Activated CD8-positive, alpha-beta T cell treated with anti-CD3 and anti-CD28 coated beads for 36 hours (primary cell): Measurements from ENCODE around the gene CNOT4. TPM values are rescaled to one million over a fixed set of nuclear protein-coding genes. Genes with fewer than 3 reads are reported as not detected.

Experiments used
- ATAC-seq: fragments of 200-7000 bp; cut with Tn5 transposase; one replicate; pipeline ENCODE4 v1.10.0; 2021; ENCODE audit warnings: mild to moderate bottlenecking, moderate library complexity
- CTCF ChIA-PET: fragments of 350-600 bp; sonication (Branson Sonifier 250); formaldehyde crosslinking; loops from one replicate; lab custom pipeline; 2021; ENCODE audit warnings: antibody characterized with exemption; lab: Charles Lee
- POLR2A ChIA-PET: fragments of 350-600 bp; sonication (Branson Sonifier 250); formaldehyde crosslinking; loops from one replicate; lab custom pipeline; 2021; ENCODE audit warnings: antibody characterized with exemption; lab: Charles Lee
- DNase-seq: peaks from one replicate; pipeline ENCODE4 v3.0.0-alpha.2; 2020
- H3K27ac Mint-ChIP-seq: one replicate; pipeline ENCODE4 v1.8.0; 2021; ENCODE audit warnings: mild to moderate bottlenecking, mixed read lengths
- H3K27me3 Mint-ChIP-seq: one replicate; pipeline ENCODE4 v1.8.0; 2021; ENCODE audit warnings: mixed read lengths
- H3K36me3 Mint-ChIP-seq: one replicate; pipeline ENCODE4 v1.8.0; 2021; ENCODE audit warnings: low read depth, mixed read lengths
- H3K4me1 Mint-ChIP-seq: one replicate; pipeline ENCODE4 v1.8.0; 2021; ENCODE audit warnings: low read depth, mixed read lengths
- H3K4me3 Mint-ChIP-seq: one replicate; pipeline ENCODE4 v1.8.0; 2021; ENCODE audit warnings: mild to moderate bottlenecking, moderate library complexity, mixed read lengths
- H3K9me3 Mint-ChIP-seq: one replicate; pipeline ENCODE4 v1.8.0; 2021; ENCODE audit warnings: mixed read lengths
- intact Hi-C: fragments of 100-400 bp; cut with micrococcal nuclease; formaldehyde crosslinking; loops from one replicate; pipeline ENCODE4 v1.10.0; 2022
- total RNA-seq, 2 experiments: library from RNA; stranded (reverse); gene quantifications; one replicate each; pipeline ENCODE4 v1.2.3, GENCODE V29; 2021
- TF ChIP-seq, protein P1 (sequence below): fragments of 200-600 bp; IDR thresholded peaks from one replicate; pipeline ENCODE4 v1.8.0; 2022; ENCODE audit warnings: antibody characterized with exemption, mild to moderate bottlenecking

CNOT4 gene
- total RNA-seq, 2 experiments from 2014 or later = 22.0 to 23.6 TPM

DNA sequence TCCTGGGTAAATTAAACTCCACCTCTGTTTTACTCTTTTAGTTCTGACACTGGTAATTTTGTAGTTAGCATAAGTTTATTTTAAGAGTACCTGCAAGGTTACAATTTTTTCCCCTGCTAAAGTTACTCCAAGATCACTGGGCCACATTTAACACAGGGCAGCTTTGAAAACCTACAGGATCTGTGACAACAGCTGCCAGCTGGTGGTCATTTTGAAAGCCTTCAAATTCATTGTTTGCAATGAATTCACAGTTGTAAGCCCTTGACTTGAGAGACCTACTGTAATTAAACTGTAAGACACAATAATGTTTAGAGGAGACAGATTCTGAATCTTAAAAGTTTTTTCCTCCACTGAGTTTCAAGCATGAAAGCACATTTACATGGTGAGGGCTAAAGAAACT is 129.6 kb downstream of the CNOT4 start:
- intact Hi-C loops = no loop called here
- H3K27me3 Mint-ChIP-seq = no peaks in the 10 kb centered on the region
- no peak for ATAC-seq
- no peaks in the 10 kb centered on the region for H3K9me3 Mint-ChIP-seq
- no peak for DNase-seq
- no peak overlapping the region for H3K27ac Mint-ChIP-seq
- ChIA-PET CTCF (interaction anchor here (0.7 kb wide), 1 partner anchor 143 kb away, joined by 3 read pairs; no protein-coding TSS in a partner anchor), POLR2A (no interaction called here)
- TF ChIP-seq, protein P1, sequence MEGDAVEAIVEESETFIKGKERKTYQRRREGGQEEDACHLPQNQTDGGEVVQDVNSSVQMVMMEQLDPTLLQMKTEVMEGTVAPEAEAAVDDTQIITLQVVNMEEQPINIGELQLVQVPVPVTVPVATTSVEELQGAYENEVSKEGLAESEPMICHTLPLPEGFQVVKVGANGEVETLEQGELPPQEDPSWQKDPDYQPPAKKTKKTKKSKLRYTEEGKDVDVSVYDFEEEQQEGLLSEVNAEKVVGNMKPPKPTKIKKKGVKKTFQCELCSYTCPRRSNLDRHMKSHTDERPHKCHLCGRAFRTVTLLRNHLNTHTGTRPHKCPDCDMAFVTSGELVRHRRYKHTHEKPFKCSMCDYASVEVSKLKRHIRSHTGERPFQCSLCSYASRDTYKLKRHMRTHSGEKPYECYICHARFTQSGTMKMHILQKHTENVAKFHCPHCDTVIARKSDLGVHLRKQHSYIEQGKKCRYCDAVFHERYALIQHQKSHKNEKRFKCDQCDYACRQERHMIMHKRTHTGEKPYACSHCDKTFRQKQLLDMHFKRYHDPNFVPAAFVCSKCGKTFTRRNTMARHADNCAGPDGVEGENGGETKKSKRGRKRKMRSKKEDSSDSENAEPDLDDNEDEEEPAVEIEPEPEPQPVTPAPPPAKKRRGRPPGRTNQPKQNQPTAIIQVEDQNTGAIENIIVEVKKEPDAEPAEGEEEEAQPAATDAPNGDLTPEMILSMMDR = no peak
- peaks cover 5% of the 10 kb centered on the region for H3K4me1 Mint-ChIP-seq
- H3K36me3 Mint-ChIP-seq = peaks cover 2% of the 10 kb centered on the region
- H3K4me3 Mint-ChIP-seq = no peak overlapping the region

DNA sequence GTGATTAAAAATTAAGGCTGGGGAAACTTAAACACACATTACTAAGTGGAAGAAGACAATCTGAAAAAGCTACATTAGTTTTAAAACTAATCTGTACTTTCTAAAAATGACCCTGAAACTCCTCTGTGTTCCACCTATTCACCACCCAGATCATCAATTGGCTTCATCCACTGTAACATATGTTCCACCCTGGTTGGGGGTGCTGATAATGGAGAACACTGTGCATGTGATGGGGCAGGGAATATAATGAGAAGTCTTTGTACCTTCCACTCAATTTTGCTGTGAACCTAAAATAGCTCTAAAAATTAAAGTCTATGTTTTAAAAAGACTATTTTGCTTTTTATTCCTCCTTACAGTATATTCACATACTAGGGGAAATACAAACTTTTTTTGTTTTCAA is 132.7 kb downstream of the CNOT4 start:
- ATAC-seq (no peak), DNase-seq (no peak)
- Mint-ChIP-seq H3K36me3 (peaks cover 2% of the 10 kb centered on the region), H3K4me3 (no peak overlapping the region), H3K27ac (no peak overlapping the region), H3K9me3 (no peaks in the 10 kb centered on the region), H3K4me1 (peaks cover 14% of the 10 kb centered on the region), H3K27me3 (no peaks in the 10 kb centered on the region)
- ChIA-PET POLR2A (no interaction called here), CTCF (interaction anchor here (1.2 to 1.6 kb wide), 2 partner anchors 14 to 103 kb away, joined by 4 to 7 read pairs; no protein-coding TSS in a partner anchor)
- TF ChIP-seq, protein P1 = no peak
- intact Hi-C loops = no loop called here

GRCh38 chr7:135375908-135376699 is 133.8 kb downstream of the CNOT4 start:
- CTCF ChIA-PET = interaction anchor here (1.2 to 1.6 kb wide), 2 partner anchors 13 to 102 kb away, joined by 4 to 7 read pairs; no protein-coding TSS in a partner anchor
- Mint-ChIP-seq H3K27me3 (no peaks in the 10 kb centered on the region), H3K9me3 (no peaks in the 10 kb centered on the region), H3K36me3 (peaks cover 2% of the 10 kb centered on the region), H3K27ac (no peak overlapping the region), H3K4me1 (peaks cover 14% of the 10 kb centered on the region), H3K4me3 (no peak overlapping the region)
- ATAC-seq (no peak), DNase-seq (no peak)
- intact Hi-C loops = no loop called here
- TF ChIP-seq, protein P1 = no peak
- POLR2A ChIA-PET = no interaction called here

DNA sequence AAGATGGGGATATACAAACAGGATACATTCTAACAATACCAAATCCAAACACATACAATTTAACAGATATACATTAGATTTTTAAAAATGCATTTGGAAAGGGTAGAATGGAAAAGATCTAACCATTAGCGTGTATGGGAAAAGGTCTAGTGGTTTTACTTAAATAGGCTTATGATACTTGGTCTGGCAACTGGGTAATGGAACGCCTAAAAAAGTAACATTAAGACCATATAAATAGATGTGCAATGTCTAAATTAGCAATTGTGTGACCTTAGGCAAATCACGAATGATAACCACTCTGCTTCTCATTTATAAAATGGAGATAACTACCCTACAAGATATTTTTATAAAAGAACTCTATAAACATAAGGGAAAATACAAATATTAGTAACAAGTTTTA is 135.2 kb downstream of the CNOT4 start:
- Mint-ChIP-seq H3K27ac (no peak overlapping the region), H3K9me3 (no peaks in the 10 kb centered on the region), H3K27me3 (no peaks in the 10 kb centered on the region), H3K36me3 (peaks cover under 1% of the 10 kb centered on the region), H3K4me3 (no peak overlapping the region), H3K4me1 (peaks cover 17% of the 10 kb centered on the region)
- ChIA-PET CTCF (no interaction called here), POLR2A (no interaction called here)
- ATAC-seq (no peak), DNase-seq (no peak)
- TF ChIP-seq, protein P1 = no peak
- intact Hi-C loops = no loop called here

GRCh38 chr7:135372222-135372621 is 137.7 kb downstream of the CNOT4 start:
- no peaks in the 10 kb centered on the region for H3K9me3 Mint-ChIP-seq
- CTCF ChIA-PET = no interaction called here

More at GRCh38 chr7:135372222-135372621, 137.7 kb downstream of the CNOT4 start:
- DNase-seq (no peak), ATAC-seq (no peak)
- no peak overlapping the region for H3K27ac Mint-ChIP-seq
- TF ChIP-seq, protein P1 = no peak
- H3K27me3 Mint-ChIP-seq = no peaks in the 10 kb centered on the region
- H3K36me3 Mint-ChIP-seq = peaks cover 6% of the 10 kb centered on the region
- H3K4me1 Mint-ChIP-seq = peaks cover 27% of the 10 kb centered on the region
- no peak overlapping the region for H3K4me3 Mint-ChIP-seq
- POLR2A ChIA-PET = no interaction called here
- intact Hi-C loops = no loop called here
